Astrocyte of the cerebellum (primary cell): ENCODE data around the gene PDE8A.

Experiments
- DNase-seq: peaks from one replicate; pipeline ENCODE4 v3.0.0-alpha.2; 2011; ENCODE audit warnings: low read depth
- H3K4me3 ChIP-seq: 2 replicates; pipeline ENCODE4 v1.5.1; 2011; ENCODE audit warnings: mild to moderate bottlenecking, low read depth, low read length, moderate library complexity
- in situ Hi-C: cut with HindIII; loops from 2 replicates; pipeline ENCODE4 v1.10.0; 2017; ENCODE audit warnings: low sequenced_read_pairs
- TF ChIP-seq, protein P1 (sequence below): IDR thresholded peaks from 2 replicates; pipeline ENCODE4 v1.5.1; 2012; ENCODE audit warnings: low read length, low read depth, moderate library complexity, mild to moderate bottlenecking; ENCODE audit errors: missing control alignments

The PDE8A gene, protein sequence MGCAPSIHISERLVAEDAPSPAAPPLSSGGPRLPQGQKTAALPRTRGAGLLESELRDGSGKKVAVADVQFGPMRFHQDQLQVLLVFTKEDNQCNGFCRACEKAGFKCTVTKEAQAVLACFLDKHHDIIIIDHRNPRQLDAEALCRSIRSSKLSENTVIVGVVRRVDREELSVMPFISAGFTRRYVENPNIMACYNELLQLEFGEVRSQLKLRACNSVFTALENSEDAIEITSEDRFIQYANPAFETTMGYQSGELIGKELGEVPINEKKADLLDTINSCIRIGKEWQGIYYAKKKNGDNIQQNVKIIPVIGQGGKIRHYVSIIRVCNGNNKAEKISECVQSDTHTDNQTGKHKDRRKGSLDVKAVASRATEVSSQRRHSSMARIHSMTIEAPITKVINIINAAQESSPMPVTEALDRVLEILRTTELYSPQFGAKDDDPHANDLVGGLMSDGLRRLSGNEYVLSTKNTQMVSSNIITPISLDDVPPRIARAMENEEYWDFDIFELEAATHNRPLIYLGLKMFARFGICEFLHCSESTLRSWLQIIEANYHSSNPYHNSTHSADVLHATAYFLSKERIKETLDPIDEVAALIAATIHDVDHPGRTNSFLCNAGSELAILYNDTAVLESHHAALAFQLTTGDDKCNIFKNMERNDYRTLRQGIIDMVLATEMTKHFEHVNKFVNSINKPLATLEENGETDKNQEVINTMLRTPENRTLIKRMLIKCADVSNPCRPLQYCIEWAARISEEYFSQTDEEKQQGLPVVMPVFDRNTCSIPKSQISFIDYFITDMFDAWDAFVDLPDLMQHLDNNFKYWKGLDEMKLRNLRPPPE

DNA sequence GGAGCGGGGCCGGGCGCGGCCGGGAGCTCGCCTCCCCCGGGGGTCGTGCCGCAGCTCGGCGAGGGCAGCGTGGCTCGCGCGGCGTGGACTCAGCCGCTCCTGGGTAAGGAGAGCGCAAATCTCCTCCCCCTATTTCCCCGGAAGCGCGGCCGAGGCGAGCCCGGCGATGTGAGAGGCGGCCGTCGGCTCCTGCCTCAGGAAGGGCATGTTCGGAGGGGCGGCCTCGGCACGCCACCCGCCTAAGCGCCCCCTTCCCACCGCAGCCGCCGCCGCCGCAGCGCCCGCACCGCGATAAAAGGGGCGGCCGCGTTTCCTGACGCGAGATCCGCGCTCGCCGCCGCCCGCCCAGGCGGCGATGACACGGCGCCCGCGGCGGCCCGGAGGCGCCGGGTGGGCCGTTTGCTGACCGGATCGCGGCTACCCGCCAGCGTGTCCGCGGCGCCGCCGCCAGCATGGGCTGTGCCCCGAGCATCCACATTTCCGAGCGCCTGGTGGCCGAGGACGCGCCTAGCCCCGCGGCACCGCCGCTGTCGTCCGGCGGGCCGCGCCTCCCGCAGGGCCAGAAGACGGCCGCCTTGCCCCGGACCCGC, at the start of gene PDE8A:
Gene PDE8A (plus strand): TSS at position 146 of the 590 bp plus-strand sequence. CDS start 307 bp downstream, at position 453.
- TF ChIP-seq, protein P1, sequence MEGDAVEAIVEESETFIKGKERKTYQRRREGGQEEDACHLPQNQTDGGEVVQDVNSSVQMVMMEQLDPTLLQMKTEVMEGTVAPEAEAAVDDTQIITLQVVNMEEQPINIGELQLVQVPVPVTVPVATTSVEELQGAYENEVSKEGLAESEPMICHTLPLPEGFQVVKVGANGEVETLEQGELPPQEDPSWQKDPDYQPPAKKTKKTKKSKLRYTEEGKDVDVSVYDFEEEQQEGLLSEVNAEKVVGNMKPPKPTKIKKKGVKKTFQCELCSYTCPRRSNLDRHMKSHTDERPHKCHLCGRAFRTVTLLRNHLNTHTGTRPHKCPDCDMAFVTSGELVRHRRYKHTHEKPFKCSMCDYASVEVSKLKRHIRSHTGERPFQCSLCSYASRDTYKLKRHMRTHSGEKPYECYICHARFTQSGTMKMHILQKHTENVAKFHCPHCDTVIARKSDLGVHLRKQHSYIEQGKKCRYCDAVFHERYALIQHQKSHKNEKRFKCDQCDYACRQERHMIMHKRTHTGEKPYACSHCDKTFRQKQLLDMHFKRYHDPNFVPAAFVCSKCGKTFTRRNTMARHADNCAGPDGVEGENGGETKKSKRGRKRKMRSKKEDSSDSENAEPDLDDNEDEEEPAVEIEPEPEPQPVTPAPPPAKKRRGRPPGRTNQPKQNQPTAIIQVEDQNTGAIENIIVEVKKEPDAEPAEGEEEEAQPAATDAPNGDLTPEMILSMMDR: no peak
- H3K4me3 ChIP-seq: peak within 1 kb of the TSS; percentile 73
- no peak for DNase-seq
- in situ Hi-C loops: no loop called here

DNA sequence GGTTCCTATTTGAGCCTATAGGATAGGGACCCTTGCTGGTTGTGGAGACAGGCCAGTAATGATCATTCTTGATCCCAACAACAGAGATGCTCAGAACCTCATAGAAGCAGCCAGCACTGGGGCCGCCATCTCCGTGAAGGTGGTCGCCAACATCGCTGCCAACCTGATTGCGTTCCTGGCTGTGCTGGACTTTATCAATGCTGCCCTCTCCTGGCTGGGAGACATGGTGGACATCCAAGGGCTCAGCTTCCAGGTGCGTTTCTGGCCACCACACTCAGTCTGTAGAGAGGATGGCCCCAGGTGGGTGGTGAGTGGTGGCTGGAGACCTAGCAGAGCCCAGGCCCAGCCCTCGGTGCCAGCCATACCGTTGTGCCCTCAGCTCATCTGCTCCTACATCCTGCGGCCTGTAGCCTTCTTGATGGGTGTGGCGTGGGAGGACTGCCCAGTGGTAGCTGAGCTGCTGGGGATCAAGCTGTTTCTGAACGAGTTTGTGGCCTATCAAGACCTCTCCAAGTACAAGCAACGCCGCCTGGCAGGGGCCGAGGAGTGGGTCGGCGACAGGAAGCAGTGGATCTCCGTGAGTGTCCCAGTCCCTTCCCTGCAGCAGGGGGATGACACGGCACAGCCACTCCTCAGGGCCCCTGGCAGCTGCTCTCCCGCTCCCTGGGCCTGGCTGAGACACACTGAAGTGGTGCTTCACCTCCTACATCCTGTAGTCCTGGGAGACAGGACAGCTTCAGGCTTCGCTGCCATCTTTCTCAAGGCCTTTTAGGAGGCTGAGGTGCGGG, 46.5 kb upstream of the PDE8A start:
- TF ChIP-seq, protein P1: no peak
- DNase-seq: no peak
- in situ Hi-C loops: no loop called here
- H3K4me3 ChIP-seq: no peak overlapping the region

DNA sequence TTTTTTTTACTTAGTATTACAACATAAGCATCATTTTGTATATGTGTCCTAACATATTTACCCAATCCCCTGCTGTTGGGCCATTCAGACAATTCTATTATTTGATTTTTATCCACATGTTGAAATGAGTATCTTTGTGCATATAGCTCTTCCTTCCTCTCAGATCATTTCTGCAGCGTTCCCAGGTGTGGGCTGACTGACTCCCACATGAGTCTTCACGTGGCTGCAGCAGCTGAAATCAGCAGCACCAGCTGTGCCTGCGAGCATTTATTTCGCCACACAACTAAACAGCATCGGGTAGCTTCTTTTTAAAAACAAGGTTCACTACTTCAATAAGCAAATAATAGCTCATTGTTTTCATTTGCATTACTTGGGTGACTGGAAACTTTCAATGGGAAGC, 44.5 kb upstream of the PDE8A start:
- in situ Hi-C loops: no loop called here
- DNase-seq: no peak
- H3K4me3 ChIP-seq: no peak overlapping the region
- TF ChIP-seq, protein P1: no peak

DNA sequence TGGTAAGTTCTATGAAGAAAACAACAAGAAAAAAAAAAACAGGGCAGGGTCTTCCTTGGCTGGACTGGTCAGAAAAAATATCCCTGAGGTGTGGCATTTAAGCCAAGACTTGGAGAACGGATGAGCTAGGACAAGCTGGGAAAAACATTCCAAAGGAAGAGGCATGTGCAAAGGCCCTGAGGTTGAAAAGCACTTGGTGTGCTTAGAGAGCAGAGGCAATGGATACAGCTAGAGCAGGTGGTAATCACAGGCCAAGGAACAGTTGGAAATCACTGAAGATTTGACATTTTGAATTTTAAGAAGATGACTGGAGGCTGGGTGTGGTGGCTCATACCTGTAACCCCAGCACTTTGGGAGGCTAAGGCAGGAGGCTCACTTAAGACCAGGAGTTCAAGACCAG, 42.9 kb upstream of the PDE8A start:
- no peak for DNase-seq
- in situ Hi-C loops: no loop called here
- no peak overlapping the region for H3K4me3 ChIP-seq
- TF ChIP-seq, protein P1: no peak

DNA sequence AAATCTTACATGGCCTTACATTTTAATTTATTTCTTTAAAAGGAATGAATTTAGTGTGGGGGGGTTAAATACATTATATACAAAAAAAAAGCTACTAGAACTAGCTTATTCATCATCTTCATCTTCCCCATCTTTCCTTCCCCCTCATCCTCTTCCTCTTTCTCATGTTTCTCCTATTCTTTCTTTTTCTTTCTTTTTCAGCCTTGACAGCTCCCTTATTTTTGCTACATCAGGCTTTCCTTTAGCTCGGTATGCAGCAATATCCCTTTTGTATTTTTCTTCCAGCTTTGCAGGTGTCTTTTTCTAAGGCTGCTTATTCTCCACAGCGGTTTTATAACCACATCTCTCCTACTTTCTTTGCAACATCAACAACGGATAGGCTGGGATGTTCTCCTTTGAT, 41.3 kb upstream of the PDE8A start:
- no peak overlapping the region for H3K4me3 ChIP-seq
- TF ChIP-seq, protein P1: no peak
- DNase-seq: no peak
- in situ Hi-C loops: no loop called here

DNA sequence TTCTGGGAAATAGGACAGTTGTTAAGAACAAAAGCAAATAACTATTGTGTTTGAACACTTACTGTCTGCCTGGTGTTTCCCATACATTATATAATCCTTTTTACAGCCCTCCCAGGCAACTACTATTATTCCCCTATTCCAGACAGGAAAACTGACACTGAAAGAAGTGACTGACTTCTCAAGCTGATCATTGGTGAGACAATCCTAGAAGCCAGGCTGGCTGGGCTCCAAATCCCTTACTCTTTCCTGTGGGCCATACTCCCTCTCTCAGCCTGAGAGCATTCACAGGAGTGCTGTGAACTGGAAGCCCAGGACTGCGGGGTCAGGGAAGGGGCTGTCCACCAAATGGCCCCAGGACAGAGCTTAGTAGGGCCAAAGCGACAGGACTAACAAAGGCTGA, 39.2 kb upstream of the PDE8A start:
- TF ChIP-seq, protein P1: no peak
- in situ Hi-C loops: no loop called here
- no peak overlapping the region for H3K4me3 ChIP-seq
- no peak for DNase-seq
